Stomach (tissue), 9 donors: ENCODE measurements around the gene FCF1. TPM values are rescaled to one million over a fixed set of nuclear protein-coding genes. Genes with fewer than 3 reads are reported as not detected.

Source experiments
- DNase-seq, 2 donors: peaks; one replicate each; pipeline versions ENCODE4 v3.0.0 to v3.0.0-alpha.2; 2013 to 2019
- H3K27ac ChIP-seq, 5 donors: fragments of 200-600 bp in 4 of 5; sonication (generic) in 4 of 5; one replicate each; pipeline ENCODE4 v1.5.1; 2013 to 2019; ENCODE audit warnings: mild to moderate bottlenecking in 1 of 5, moderate library complexity in 1 of 5
- H3K27me3 ChIP-seq, 3 donors: fragments of 200-600 bp; sonication (generic); one replicate each; pipeline ENCODE4 v1.5.1; 2017 to 2019; ENCODE audit warnings: mixed run types in 1 of 3
- H3K36me3 ChIP-seq, 4 donors: fragments of 200-600 bp; sonication (generic); 1 replicate in 3 of 4; 2 replicates in 1 of 4; pipeline ENCODE4 v1.5.1; 2016 to 2019
- H3K4me1 ChIP-seq, 4 donors: fragments of 200-600 bp; sonication (generic); one replicate each; pipeline ENCODE4 v1.5.1; 2016 to 2019
- H3K4me3 ChIP-seq, 4 donors: fragments of 200-600 bp; sonication (generic) in 3 of 4; one replicate each; pipeline ENCODE4 v1.5.1; 2016 to 2019; ENCODE audit warnings: mild to moderate bottlenecking in 1 of 4
- H3K9me3 ChIP-seq, 4 donors: fragments of 200-600 bp; sonication (generic); one replicate each; pipeline ENCODE4 v1.5.1; 2016 to 2019
- EP300 ChIP-seq: sonication (generic); formaldehyde crosslinking; IDR thresholded peaks from one replicate; pipeline ENCODE4 v1.6.1; 2017; ENCODE audit warnings: antibody characterized with exemption
- POLR2A ChIP-seq, 4 donors: fragments of 450-650 bp; IDR thresholded peaks; one replicate each; pipeline ENCODE4 v1.6.1; 2016; ENCODE audit warnings: antibody characterized with exemption in 4 of 4, control low read depth in 2 of 4, mild to moderate bottlenecking in 1 of 4, moderate library complexity in 1 of 4
- POLR2AphosphoS5 ChIP-seq, 3 donors: sonication (generic); formaldehyde crosslinking; IDR thresholded peaks; one replicate each; pipeline ENCODE4 v1.6.1; 2016; ENCODE audit warnings: antibody characterized with exemption in 3 of 3
- WGBS, 5 donors: extraction: QIAGEN DNeasy Blood & Tissue Kit in 3 of 5; methylation state at CpG; one replicate each; pipeline versions ENCODE4 v1.1.5 to v1.1.7; 2013 to 2018; 5-methylcytosine and 5-hydroxymethylcytosine counted together
- intact Hi-C: fragments of 100-400 bp; cut with DNase I; formaldehyde crosslinking; loops from one replicate; pipeline ENCODE4 v1.15.1; 2023; ENCODE audit warnings: low total_unique reads
- polyA plus RNA-seq, 3 donors: library from polyadenylated mRNA; stranded (reverse); fragments of 200-250 nt; gene quantifications; one replicate each; pipeline ENCODE4 v1.2.3, GENCODE V29; 2013
- total RNA-seq, 5 donors: library from RNA; depleted of rRNA; stranded (reverse); fragments of >200 nt; gene quantifications; one replicate each; pipeline versions ENCODE4 v1.1.0 to v1.2.3, GENCODE V29; 2014 to 2016
- TF ChIP-seq, protein P1 (sequence below), 7 experiments: fragments of 450-650 bp in 4 of 7; fragments of 200-600 bp in 3 of 7; sonication (generic) in 3 of 7; IDR thresholded peaks; one replicate each; pipeline ENCODE4 v1.5.1; 2016 to 2019; ENCODE audit warnings: antibody characterized with exemption in 7 of 7, control low read depth in 2 of 7, mild to moderate bottlenecking in 1 of 7
- donor health status: healthy with polysubstance abuse.
- donor health status: Bipolar disorder and iron deficiency.
- donor health status: healthy.

FCF1 gene
- total and polyA plus RNA-seq, 8 donors = 0.58 to 41.1 (median 16.0) TPM

DNA sequence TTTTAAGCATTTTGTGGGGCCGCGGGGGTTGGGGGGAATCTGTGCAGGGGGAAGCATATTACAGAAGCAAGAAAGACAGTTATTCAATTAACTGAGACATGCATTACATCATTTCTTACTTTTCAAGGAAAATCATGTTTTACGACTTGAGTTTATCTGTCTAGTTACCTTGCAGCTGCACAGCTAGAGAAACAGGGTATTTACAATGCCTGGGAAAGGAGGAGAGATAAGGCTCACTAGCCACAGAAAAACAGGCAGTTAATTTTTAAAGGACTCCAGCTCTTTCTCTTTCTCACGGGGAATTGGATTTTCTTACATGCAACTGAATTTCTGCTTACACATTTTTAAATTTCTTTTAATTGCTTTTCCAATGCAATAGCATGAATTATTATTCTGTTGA, 22.2 kb downstream of the FCF1 start:
- Histone ChIP-seq H3K4me1 (peaks cover 0 to 7% (median 0%) of the 10 kb centered on the region in 4 donors), H3K4me3 (no peak overlapping the region), H3K27me3 (no peaks in the 10 kb centered on the region), H3K9me3 (no peaks in the 10 kb centered on the region), H3K27ac (no peak overlapping the region), H3K36me3 (peaks cover 17 to 99% (median 87%) of the 10 kb centered on the region in 4 donors)
- intact Hi-C loops = no loop called here
- WGBS, 5 donors = 36 to 66% (median 59%) methylated on average over 4 of the region's 4 CpGs
- TF ChIP-seq POLR2A (IDR thresholded peaks at IDR 0.05) (no peak), POLR2AphosphoS5 (IDR thresholded peaks at IDR 0.05) (no peak), EP300 (no peak)
- TF ChIP-seq, protein P1, sequence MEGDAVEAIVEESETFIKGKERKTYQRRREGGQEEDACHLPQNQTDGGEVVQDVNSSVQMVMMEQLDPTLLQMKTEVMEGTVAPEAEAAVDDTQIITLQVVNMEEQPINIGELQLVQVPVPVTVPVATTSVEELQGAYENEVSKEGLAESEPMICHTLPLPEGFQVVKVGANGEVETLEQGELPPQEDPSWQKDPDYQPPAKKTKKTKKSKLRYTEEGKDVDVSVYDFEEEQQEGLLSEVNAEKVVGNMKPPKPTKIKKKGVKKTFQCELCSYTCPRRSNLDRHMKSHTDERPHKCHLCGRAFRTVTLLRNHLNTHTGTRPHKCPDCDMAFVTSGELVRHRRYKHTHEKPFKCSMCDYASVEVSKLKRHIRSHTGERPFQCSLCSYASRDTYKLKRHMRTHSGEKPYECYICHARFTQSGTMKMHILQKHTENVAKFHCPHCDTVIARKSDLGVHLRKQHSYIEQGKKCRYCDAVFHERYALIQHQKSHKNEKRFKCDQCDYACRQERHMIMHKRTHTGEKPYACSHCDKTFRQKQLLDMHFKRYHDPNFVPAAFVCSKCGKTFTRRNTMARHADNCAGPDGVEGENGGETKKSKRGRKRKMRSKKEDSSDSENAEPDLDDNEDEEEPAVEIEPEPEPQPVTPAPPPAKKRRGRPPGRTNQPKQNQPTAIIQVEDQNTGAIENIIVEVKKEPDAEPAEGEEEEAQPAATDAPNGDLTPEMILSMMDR (IDR thresholded peaks at IDR 0.05) = no peak
- peak in 1 of 2 donors; percentile 9 for DNase-seq

DNA sequence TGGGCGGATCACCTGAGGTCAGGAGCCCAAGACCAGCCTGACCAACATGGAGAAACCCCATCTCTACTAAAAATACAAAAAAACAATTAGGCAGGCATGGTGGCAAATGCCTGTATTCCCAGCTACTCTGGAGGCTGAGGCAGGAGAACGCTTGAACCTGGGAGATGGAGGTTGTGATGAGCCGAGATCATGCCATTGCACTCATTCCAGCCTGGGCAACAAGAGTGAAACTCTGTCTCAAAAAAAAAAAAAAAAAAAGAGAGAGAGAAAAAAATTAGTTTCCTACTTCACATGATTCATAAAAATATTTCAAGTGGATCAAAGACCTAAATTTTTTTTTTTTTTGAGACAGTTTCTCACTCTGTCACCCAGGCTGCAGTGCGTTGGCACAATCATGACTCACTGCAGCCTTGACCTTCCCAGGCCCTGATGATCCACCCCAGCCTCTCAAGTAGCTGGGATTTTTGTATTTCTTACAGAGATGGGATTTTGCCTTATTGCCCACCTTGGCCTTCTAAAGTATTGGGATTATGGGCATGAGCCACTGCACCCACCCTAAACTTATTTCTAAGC, 24.9 kb downstream of the FCF1 start:
- TF ChIP-seq POLR2A (IDR thresholded peaks at IDR 0.05) = no peak
- no peak for TF ChIP-seq POLR2AphosphoS5 (IDR thresholded peaks at IDR 0.05)
- no peak for TF ChIP-seq EP300
- TF ChIP-seq, protein P1 (IDR thresholded peaks at IDR 0.05) = no peak
- WGBS, 5 donors = 93 to 100% (median 97%) methylated on average over 4 of the region's 4 CpGs
- intact Hi-C loops = no loop called here

DNA sequence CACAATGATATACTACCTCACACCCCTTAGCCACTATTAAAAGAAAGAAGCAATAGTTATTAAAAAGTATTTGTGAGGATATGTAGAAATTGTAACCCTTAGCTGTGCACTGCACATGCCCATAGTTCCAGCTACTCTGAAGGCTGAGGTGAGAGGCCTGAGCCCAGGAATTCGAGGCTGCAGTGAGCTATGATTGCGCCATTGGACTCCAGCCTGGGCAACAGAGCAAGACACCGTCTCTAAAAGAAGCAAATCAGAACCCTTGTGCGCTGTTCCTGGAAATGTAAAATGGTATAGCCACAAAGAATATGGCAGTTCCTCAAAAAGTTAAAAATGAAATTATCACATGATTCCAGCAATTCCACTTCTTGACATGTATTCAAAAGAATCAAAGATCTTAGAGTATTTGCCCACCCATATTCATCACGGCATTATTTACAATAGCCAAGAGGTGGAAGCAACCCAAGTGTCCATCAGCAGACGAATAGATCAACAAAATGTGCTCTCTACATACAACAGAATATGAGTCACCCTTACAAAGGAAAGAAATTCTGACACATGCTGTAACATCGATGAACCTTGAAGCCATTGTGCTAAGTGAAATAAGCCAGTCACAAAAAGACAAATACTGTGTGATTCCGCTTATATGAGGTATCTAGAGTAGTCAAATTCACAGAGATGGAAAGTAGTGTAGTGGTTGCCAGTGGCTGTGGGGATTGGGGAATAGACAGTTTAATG, 26.5 kb downstream of the FCF1 start:
- DNase-seq = no peak
- intact Hi-C loops = no loop called here
- peaks cover 17 to 58% (median 49%) of the 10 kb centered on the region in 4 donors for H3K36me3 ChIP-seq
- no peaks in the 10 kb centered on the region for H3K9me3 ChIP-seq
- no peak overlapping the region for H3K4me3 ChIP-seq
- no peak for TF ChIP-seq EP300
- TF ChIP-seq, protein P1 (IDR thresholded peaks at IDR 0.05) = no peak
- WGBS, 5 donors = 92 to 96% (median 94%) methylated on average over 8 of the region's 8 CpGs
- H3K27me3 ChIP-seq = no peaks in the 10 kb centered on the region
- no peak overlapping the region for H3K27ac ChIP-seq
- peaks cover 0 to 2% (median 0%) of the 10 kb centered on the region in 4 donors for H3K4me1 ChIP-seq

More for the DNA sequence above, 24.9 kb downstream of the FCF1 start:
- Histone ChIP-seq H3K27ac (no peak overlapping the region), H3K4me1 (peaks cover 0 to 7% (median 0%) of the 10 kb centered on the region in 4 donors), H3K4me3 (no peak overlapping the region), H3K9me3 (no peaks in the 10 kb centered on the region), H3K27me3 (no peaks in the 10 kb centered on the region), H3K36me3 (peaks cover 17 to 74% (median 65%) of the 10 kb centered on the region in 4 donors)
- no peak for DNase-seq

DNA sequence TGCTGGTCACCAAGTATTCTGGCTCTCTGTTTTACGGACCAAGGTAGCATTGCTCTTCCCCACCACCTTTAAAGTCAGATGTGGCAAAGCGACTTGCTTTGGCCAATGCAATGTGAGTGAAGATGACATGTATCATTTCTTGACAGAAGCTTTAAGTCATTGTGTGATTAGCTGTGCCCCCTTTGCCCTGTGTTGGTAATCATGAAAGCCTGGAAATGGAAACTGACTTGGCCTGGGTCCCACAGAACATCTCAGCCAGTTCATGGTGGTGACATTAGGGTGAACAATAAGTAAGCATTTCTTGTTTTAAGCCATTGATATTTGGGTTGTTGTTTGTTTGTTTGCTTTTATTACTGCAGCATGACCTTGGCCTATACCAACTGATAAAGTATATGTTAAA, 34.3 kb downstream of the FCF1 start:
- Histone ChIP-seq H3K9me3 (no peaks in the 10 kb centered on the region), H3K27me3 (no peaks in the 10 kb centered on the region), H3K36me3 (no peaks in the 10 kb centered on the region), H3K4me3 (no peak overlapping the region), H3K4me1 (no peaks in the 10 kb centered on the region), H3K27ac (no peak overlapping the region)
- DNase-seq = no peak
- intact Hi-C loops = no loop called here
- TF ChIP-seq, protein P1 (IDR thresholded peaks at IDR 0.05) = no peak
- TF ChIP-seq POLR2A (IDR thresholded peaks at IDR 0.05) = no peak
- no peak for TF ChIP-seq POLR2AphosphoS5 (IDR thresholded peaks at IDR 0.05)
- TF ChIP-seq EP300 = no peak
- 84 to 93% (median 89%) methylated on average over 2 of the region's 2 CpGs for WGBS, 5 donors
